Activated naive CD4-positive, alpha-beta T cell treated with anti-CD3 and anti-CD28 coated beads, Interleukin-2, amount 10 ng/mL, durations not matched to agents 7 days and 5 days (primary cell): ENCODE measurements around the gene RNF32.
"Not testable (repeated sequence)": the region's sequence is repeated elsewhere in the genome, so short reads cannot be mapped to it uniquely, and the experiment has no call there.

Experiments used
- CTCF ChIA-PET: fragments of 350-600 bp; sonication (Branson Sonifier 250); formaldehyde crosslinking; loops from one replicate; lab custom pipeline; 2021; ENCODE audit warnings: antibody characterized with exemption; lab: Charles Lee
- DNase-seq: peaks from one replicate; pipeline ENCODE4 v3.0.0-alpha.2; 2020
- H3K27ac Mint-ChIP-seq: one replicate; pipeline ENCODE4 v1.8.0; 2021; ENCODE audit warnings: mild to moderate bottlenecking, moderate library complexity, mixed read lengths
- H3K27me3 Mint-ChIP-seq: one replicate; pipeline ENCODE4 v1.8.0; 2021; ENCODE audit warnings: mild to moderate bottlenecking, mixed read lengths
- H3K36me3 Mint-ChIP-seq: one replicate; pipeline ENCODE4 v1.8.0; 2021; ENCODE audit warnings: mixed read lengths
- H3K4me1 Mint-ChIP-seq: one replicate; pipeline ENCODE4 v1.8.0; 2021; ENCODE audit warnings: mixed read lengths
- H3K4me3 Mint-ChIP-seq: one replicate; pipeline ENCODE4 v1.8.0; 2021; ENCODE audit warnings: mild to moderate bottlenecking, moderate library complexity, mixed read lengths
- H3K9me3 Mint-ChIP-seq: one replicate; pipeline ENCODE4 v1.8.0; 2021; ENCODE audit warnings: mixed read lengths

The RNF32 gene

GRCh38 chr7:156609010-156609877 is 31.3 kb upstream of the RNF32 start:
- peaks cover 25% of the 10 kb centered on the region for H3K4me1 Mint-ChIP-seq
- no peak for DNase-seq
- peaks cover 88% of the 10 kb centered on the region for H3K27me3 Mint-ChIP-seq
- no peak overlapping the region for H3K27ac Mint-ChIP-seq
- peaks cover 3% of the 10 kb centered on the region for H3K36me3 Mint-ChIP-seq
- no peaks in the 10 kb centered on the region for H3K9me3 Mint-ChIP-seq
- CTCF ChIA-PET: no interaction called here
- no peak overlapping the region for H3K4me3 Mint-ChIP-seq

GRCh38 chr7:156610130-156610529 is 30.4 kb upstream of the RNF32 start:
- no peak for DNase-seq
- no peak overlapping the region for H3K4me3 Mint-ChIP-seq
- CTCF ChIA-PET: no interaction called here
- no peaks in the 10 kb centered on the region for H3K9me3 Mint-ChIP-seq
- H3K27me3 Mint-ChIP-seq: peaks cover 87% of the 10 kb centered on the region
- H3K27ac Mint-ChIP-seq: no peak overlapping the region
- H3K4me1 Mint-ChIP-seq: peaks cover 31% of the 10 kb centered on the region
- H3K36me3 Mint-ChIP-seq: peaks cover 3% of the 10 kb centered on the region

GRCh38 chr7:156610601-156611000 is 30.0 kb upstream of the RNF32 start:
- Mint-ChIP-seq H3K27me3 (peaks cover 86% of the 10 kb centered on the region), H3K4me3 (no peak overlapping the region), H3K4me1 (peaks cover 34% of the 10 kb centered on the region), H3K27ac (no peak overlapping the region), H3K9me3 (no peaks in the 10 kb centered on the region), H3K36me3 (peaks cover 3% of the 10 kb centered on the region)
- CTCF ChIA-PET: no interaction called here
- DNase-seq: no peak

- Mint-ChIP-seq H3K4me1 (peaks cover 34% of the 10 kb centered on the region), H3K4me3 (no peak overlapping the region), H3K27me3 (peaks cover 91% of the 10 kb centered on the region), H3K36me3 (peaks cover 3% of the 10 kb centered on the region), H3K9me3 (no peaks in the 10 kb centered on the region), H3K27ac (no peak overlapping the region)
- DNase-seq: no peak
- CTCF ChIA-PET: no interaction called here
These were observed 29.3 kb upstream of the RNF32 start for GRCh38 chr7:156611014-156612010.

GRCh38 chr7:156612930-156613329 is 27.6 kb upstream of the RNF32 start:
- H3K36me3 Mint-ChIP-seq: peaks cover 3% of the 10 kb centered on the region
- peaks cover 41% of the 10 kb centered on the region for H3K4me1 Mint-ChIP-seq
- no peak overlapping the region for H3K27ac Mint-ChIP-seq
- peaks cover 93% of the 10 kb centered on the region for H3K27me3 Mint-ChIP-seq
- DNase-seq: peak; percentile 89
- CTCF ChIA-PET: interaction anchor here (1.0 kb wide), 1 partner anchor 29 kb away, joined by 3 read pairs; no protein-coding TSS in a partner anchor
- H3K4me3 Mint-ChIP-seq: no peak overlapping the region
- no peaks in the 10 kb centered on the region for H3K9me3 Mint-ChIP-seq

GRCh38 chr7:156614434-156615264 is 25.9 kb upstream of the RNF32 start:
- DNase-seq: no peak
- peaks cover 3% of the 10 kb centered on the region for H3K36me3 Mint-ChIP-seq
- H3K4me1 Mint-ChIP-seq: peaks cover 36% of the 10 kb centered on the region
- H3K27ac Mint-ChIP-seq: no peak overlapping the region
- H3K4me3 Mint-ChIP-seq: no peak overlapping the region
- CTCF ChIA-PET: no interaction called here
- peaks cover 92% of the 10 kb centered on the region for H3K27me3 Mint-ChIP-seq
- H3K9me3 Mint-ChIP-seq: no peaks in the 10 kb centered on the region

- H3K27me3 Mint-ChIP-seq: peaks cover 84% of the 10 kb centered on the region
- no peak for DNase-seq
- H3K4me3 Mint-ChIP-seq: no peak overlapping the region
- peaks cover 36% of the 10 kb centered on the region for H3K4me1 Mint-ChIP-seq
- CTCF ChIA-PET: no interaction called here
- peaks cover 3% of the 10 kb centered on the region for H3K36me3 Mint-ChIP-seq
- no peak overlapping the region for H3K27ac Mint-ChIP-seq
- H3K9me3 Mint-ChIP-seq: peaks cover 4% of the 10 kb centered on the region
These were observed 24.0 kb upstream of the RNF32 start for GRCh38 chr7:156616269-156617202.

GRCh38 chr7:156617215-156617614 is 23.4 kb upstream of the RNF32 start:
- H3K9me3 Mint-ChIP-seq: peaks cover 5% of the 10 kb centered on the region
- no peak for DNase-seq
- H3K27ac Mint-ChIP-seq: no peak overlapping the region
- peaks cover 82% of the 10 kb centered on the region for H3K27me3 Mint-ChIP-seq
- CTCF ChIA-PET: no interaction called here
- H3K4me3 Mint-ChIP-seq: no peak overlapping the region
- peaks cover 3% of the 10 kb centered on the region for H3K36me3 Mint-ChIP-seq
- peaks cover 32% of the 10 kb centered on the region for H3K4me1 Mint-ChIP-seq

- Mint-ChIP-seq H3K36me3 (peaks cover 1% of the 10 kb centered on the region), H3K9me3 (peaks cover 5% of the 10 kb centered on the region), H3K4me1 (peaks cover 22% of the 10 kb centered on the region), H3K27ac (no peak overlapping the region), H3K27me3 (peaks cover 81% of the 10 kb centered on the region), H3K4me3 (no peak overlapping the region)
- DNase-seq: no peak
- CTCF ChIA-PET: no interaction called here
These were observed 22.3 kb upstream of the RNF32 start for GRCh38 chr7:156618078-156618779.

GRCh38 chr7:156618780-156619367 is 21.7 kb upstream of the RNF32 start:
- Mint-ChIP-seq H3K27ac (no peak overlapping the region), H3K9me3 (peaks cover 5% of the 10 kb centered on the region), H3K36me3 (no peaks in the 10 kb centered on the region), H3K4me3 (no peak overlapping the region), H3K4me1 (peaks cover 19% of the 10 kb centered on the region), H3K27me3 (peaks cover 81% of the 10 kb centered on the region)
- CTCF ChIA-PET: no interaction called here
- DNase-seq: no peak

- H3K36me3 Mint-ChIP-seq, CTCF ChIA-PET, H3K4me3 Mint-ChIP-seq, DNase-seq, H3K27ac Mint-ChIP-seq, H3K9me3 Mint-ChIP-seq: not testable (repeated sequence)
- peaks cover 18% of the 10 kb centered on the region for H3K4me1 Mint-ChIP-seq
- H3K27me3 Mint-ChIP-seq: peaks cover 74% of the 10 kb centered on the region
These were observed 20.9 kb upstream of the RNF32 start for GRCh38 chr7:156619488-156620290.

GRCh38 chr7:156620291-156620675 is 20.3 kb upstream of the RNF32 start:
- Mint-ChIP-seq H3K27me3 (peaks cover 70% of the 10 kb centered on the region), H3K36me3 (no peaks in the 10 kb centered on the region), H3K27ac (no peak overlapping the region), H3K4me3 (no peak overlapping the region), H3K4me1 (peaks cover 16% of the 10 kb centered on the region), H3K9me3 (peaks cover 5% of the 10 kb centered on the region)
- DNase-seq: no peak
- CTCF ChIA-PET: no interaction called here
